ENCODE results near the gene GRHL1.
A peak's percentile ranks its signal among the peaks of the same experiment; 100 is the strongest.
"Not testable (repeated sequence)": the region's sequence is repeated elsewhere in the genome, so short reads cannot be mapped to it uniquely, and the experiment has no call there.

Gene GRHL1

DNA sequence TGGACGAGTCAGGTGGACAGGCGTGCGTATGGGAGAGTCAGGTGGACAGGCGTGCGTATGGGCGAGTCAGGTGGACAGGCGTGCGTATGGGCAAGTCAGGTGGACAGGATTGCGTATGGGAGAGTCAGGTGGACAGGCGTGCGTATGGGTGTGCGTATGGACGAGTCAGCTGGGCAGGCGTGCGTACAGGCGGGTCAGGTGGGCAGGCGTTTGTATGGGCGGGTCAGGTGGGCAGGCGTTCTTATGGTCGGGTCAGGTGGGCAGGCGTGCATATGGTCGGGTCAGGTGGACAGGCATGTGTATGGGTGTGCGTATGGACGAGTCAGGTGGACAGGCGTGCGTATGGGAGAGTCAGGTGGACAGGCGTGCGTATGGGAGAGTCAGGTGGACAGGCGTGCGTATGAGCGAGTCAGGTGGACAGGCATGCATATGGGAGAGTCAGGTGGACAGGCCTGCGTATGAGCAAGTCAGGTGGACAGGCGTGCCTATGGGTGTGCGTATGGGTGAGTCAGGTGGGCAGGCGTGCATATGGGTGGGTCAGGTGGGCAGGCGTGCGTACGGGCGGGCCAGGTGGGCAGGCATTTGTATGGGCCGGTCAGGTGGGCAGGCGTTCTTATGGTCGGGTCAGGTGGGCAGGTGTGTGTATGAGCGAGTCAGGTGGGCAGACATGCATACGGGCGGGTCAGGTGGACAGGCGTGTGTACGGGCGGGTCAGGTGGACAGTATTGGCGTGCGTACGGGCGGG is 59.5 kb downstream of the GRHL1 start:
- DNase-seq: not testable (repeated sequence)

DNA sequence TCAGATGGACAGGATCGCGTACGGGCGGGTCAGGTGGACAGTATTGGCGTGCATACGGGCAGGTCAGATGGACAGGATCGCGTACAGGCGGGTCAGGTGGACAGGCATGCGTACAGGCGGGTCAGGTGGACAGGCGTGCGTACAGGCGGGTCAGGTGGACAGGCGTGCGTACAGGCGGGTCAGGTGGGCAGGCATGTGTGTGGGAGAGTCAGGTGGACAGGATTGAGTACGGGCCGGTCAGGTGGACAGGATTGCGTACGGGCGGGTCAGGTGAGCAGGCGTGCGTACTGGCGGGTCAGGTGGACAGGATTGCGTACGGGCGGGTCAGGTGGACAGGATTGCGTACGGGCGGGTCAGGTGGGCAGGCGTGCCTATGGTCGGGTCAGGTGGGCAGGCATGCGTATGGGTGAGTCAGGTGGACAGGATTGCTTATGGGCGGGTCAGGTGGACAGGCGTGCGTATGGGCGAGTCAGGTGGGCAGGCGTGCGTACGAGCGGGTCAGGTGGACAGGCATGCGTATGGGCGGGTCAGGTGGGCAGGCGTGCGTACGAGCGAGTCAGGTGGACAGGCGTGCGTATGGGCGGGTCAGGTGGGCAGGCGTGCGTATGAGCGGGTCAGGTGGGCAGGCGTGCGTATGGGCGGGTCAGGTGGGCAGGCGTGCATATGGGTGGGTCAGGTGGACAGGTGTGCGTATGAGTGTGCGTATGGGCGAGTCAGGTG is 60.3 kb downstream of the GRHL1 start:
- DNase-seq: not testable (repeated sequence)

GRCh38 chr2:10012366-10012962 is 61.0 kb downstream of the GRHL1 start:
- not testable (repeated sequence) for DNase-seq

- no peak for DNase-seq
Observed at GRCh38 chr2:10012963-10013461, 61.5 kb downstream of the GRHL1 start.

DNA sequence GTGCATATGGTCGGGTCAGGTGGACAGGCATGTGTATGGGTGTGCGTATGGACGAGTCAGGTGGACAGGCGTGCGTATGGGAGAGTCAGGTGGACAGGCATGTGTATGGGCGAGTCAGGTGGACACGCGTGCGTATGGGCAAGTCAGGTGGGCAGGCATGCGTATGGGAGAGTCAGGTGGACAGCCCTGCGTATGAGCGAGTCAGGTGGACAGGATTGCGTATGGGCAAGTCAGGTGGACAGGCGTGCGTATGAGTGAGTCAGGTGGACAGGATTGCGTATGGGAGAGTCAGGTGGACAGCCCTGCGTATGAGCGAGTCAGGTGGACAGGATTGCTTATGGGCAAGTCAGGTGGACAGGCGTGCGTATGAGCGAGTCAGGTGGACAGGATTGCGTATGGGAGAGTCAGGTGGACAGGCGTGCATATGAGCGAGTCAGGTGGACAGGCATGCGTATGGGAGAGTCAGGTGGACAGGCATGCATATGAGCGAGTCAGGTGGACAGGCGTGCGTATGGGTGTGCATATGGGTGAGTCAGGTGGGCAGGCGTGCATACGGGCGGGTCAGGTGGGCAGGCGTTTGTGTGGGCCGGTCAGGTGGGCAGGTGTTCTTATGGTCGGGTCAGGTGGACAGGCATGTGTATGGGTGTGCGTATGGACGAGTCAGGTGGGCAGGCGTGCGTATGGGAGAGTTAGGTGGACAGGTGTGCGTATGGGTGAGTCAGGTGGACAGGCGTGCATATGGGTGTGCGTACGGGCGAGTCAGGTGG is 62.3 kb downstream of the GRHL1 start:
- DNase-seq: not testable (repeated sequence)

- no peak for DNase-seq
Observed at GRCh38 chr2:10014418-10015190, 63.1 kb downstream of the GRHL1 start.

GRCh38 chr2:10015376-10015989 is 64.0 kb downstream of the GRHL1 start:
- not testable (repeated sequence) for DNase-seq

- no peak for DNase-seq
Observed at GRCh38 chr2:10016001-10016801, 64.7 kb downstream of the GRHL1 start.

- DNase-seq: peak in 1 of 2 experiments; percentile 11
Observed at GRCh38 chr2:10016802-10017258, 65.3 kb downstream of the GRHL1 start.

DNA sequence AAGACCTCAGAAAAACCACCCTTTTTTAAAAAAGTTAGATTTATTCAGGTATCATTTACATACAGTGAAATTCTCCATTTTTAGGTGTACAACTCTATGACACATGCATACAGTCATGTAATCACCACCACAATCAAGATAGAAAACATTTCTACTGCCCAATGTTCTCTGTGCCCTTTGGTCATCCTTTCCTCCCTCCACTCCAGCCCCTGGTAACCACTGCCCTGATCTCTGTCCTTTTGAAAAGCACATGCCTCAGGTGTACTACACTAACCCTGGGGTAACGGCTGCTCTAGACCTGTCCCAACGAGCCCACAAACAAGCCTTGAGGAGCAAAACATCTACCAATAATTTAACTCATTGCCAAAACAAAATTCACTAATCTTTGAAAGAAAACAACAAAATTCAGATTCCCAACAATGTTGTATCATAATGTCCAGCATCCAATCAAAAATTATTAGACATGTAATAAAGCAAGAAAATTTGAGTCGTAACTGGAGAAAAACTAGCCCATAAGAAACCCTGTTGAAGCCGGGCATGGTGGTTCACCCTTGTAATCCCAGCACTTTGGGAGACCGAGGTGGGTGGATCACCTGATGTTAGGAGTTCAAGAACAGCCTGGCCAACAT is 65.9 kb downstream of the GRHL1 start:
- no peak for DNase-seq

DNA sequence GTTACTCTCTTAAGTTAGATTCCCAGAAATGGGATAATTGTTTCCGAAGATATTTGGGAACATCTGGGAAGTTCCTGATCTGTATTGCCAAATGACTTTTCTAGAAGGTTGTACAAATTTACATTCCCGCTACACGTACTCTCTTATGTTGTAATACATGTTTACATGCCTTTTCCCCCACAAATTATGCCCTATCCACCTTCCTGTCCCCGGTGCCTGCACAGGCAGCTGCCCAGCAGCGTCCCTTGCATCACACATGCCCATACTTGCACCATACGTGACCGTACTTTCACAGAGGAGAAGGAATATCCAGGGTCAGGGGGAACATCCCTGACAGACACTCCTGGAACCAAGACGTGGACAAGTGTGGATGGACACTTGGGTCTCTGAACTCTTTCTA is 67.7 kb downstream of the GRHL1 start:
- DNase-seq: no peak

GRCh38 chr2:10019602-10020400 is 68.3 kb downstream of the GRHL1 start:
- peak in 1 of 2 experiments; percentile 23 for DNase-seq

DNA sequence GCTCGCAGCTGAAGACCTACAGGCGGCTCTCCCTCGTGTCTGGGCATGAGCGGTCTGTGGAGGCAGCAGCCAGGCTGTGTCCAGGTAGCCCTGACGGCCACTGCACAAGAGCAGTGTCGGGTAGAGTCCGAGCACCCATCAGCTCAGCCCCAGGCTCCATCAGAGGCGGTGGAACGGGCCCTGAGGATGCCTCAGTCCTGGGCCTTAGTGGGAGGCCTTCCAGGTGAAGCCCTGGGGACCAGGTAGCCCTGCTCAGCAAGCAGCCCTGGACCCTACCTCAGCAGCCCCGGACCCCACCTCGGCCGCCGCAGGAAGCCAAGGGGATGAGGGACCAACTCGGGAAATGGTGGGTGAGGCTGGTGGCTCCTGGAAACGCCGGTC is 70.5 kb downstream of the GRHL1 start:
- no peak for DNase-seq

DNA sequence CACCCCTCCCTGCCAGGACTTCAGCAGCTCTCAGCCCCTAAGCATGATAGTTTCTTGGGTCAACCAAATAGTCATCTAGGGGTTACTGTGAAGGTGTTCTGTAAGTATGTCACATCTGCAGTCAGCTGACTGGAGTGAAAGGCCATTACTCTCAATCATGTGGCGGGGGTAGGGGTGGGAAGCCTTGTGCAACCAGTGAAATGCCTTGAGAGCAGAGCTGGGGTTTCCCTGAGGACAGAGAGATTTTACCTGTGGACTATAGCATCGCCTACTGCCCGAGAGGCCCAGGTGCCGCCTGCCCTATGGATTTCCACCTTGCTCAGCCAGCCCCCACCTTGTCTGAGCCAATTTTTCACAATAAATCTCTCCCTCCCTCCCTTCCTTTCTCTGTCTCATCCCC is 71.0 kb downstream of the GRHL1 start:
- DNase-seq: no peak

- DNase-seq: no peak
Observed at GRCh38 chr2:10022966-10023662, 71.6 kb downstream of the GRHL1 start.

- no peak for DNase-seq
Observed at GRCh38 chr2:10026940-10027569, 75.6 kb downstream of the GRHL1 start.

DNA sequence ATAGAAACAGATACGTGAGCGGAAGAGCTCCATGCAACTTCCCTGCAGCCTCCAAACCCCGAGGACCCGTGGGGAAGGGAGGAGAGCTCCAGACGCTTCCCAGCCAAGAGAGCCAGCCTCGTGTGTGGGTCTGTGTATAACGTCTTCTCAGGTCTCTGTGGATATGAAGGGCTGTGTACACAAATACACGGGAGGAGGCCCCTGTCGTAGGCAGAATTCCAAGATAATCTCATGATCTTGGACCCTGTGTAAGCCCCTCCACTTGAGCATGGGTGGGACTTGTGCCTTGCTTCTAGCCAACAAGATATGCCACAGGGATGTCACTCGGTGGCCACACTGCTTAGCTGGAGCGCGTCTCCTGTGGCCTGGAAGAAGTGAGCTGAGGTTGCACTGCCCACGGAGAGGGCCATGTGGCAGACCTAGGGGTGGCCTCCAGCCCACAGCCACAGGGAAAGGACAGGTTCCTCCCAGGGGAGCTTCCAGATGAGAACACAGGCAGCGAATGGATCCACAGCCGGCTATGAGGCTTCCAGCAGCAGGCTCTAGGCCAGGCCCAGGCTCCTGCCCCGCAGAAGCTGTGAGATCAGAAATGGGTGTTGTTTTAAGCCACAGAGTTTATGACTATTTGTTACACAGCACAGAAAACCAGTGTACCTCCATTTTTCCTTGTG is 76.3 kb downstream of the GRHL1 start:
- no peak for DNase-seq
